T-cell (primary cell): ENCODE measurements around the gene MCU. TPM values are rescaled to one million over a fixed set of nuclear protein-coding genes. Genes with fewer than 3 reads are reported as not detected.
"Not testable (repeated sequence)": the region's sequence is repeated elsewhere in the genome, so short reads cannot be mapped to it uniquely, and the experiment has no call there.

Experiments
- ATAC-seq, 4 experiments: fragments of 200-7000 bp in 3 of 4; fragments of 150-1000 bp in 1 of 4; cut with Tn5 transposase; replicated peaks in 1 of 4; 1 replicate in 3 of 4; 2 replicates in 1 of 4; pipeline ENCODE4 v1.10.0; 2021; ENCODE audit warnings: moderate library complexity in 3 of 4, mild to moderate bottlenecking in 2 of 4, moderate number of reproducible peaks in 1 of 4
- CTCF ChIA-PET, 2 donors: fragments of 300-600 bp; sonication (Branson Sonifier 250); formaldehyde crosslinking; loops; one replicate each; lab custom pipeline; 2022; ENCODE audit warnings: antibody characterized with exemption in 2 of 2; lab: Charles Lee
- POLR2A ChIA-PET, 2 donors: fragments of 300-600 bp; sonication (Branson Sonifier 250); formaldehyde crosslinking; loops; one replicate each; lab custom pipeline; 2022; ENCODE audit warnings: antibody characterized with exemption in 2 of 2; lab: Charles Lee
- DNase-seq, 35 experiments: peaks; one replicate each; pipeline versions ENCODE4 v3.0.0 to v3.0.0-alpha.2; 2013 to 2023
- H3K27ac ChIP-seq: one replicate; pipeline ENCODE4 v1.5.1; 2013; ENCODE audit warnings: low read length
- H3K27me3 ChIP-seq, 2 experiments: replicated peaks in 1 of 2; 1 replicate in 1 of 2; 2 replicates in 1 of 2; pipeline versions ENCODE4 v1.6.1 to v1.7.0; 2013; ENCODE audit warnings: low read length in 1 of 2, mixed read lengths in 1 of 2; ENCODE audit not compliant: control insufficient read depth in 2 of 2, insufficient read depth in 2 of 2; ENCODE audit errors: extremely low read depth in 1 of 2
- H3K36me3 ChIP-seq, 2 donors: 1 replicate in 1 of 2; 2 replicates in 1 of 2; pipeline versions ENCODE4 v1.6.1 to v1.7.0; 2013; ENCODE audit warnings: low read length in 1 of 2; ENCODE audit not compliant: control insufficient read depth in 2 of 2, insufficient read depth in 1 of 2; ENCODE audit errors: extremely low read depth in 1 of 2
- H3K4me1 ChIP-seq, 2 experiments: 1 replicate in 1 of 2; 2 replicates in 1 of 2; pipeline versions ENCODE4 v1.6.1 to v1.7.0; 2013; ENCODE audit warnings: low read length in 2 of 2, mixed read lengths in 1 of 2; ENCODE audit not compliant: insufficient read depth in 2 of 2, control insufficient read depth in 1 of 2; ENCODE audit errors: extremely low read depth in 1 of 2
- H3K4me3 ChIP-seq, 2 donors: 1 replicate in 1 of 2; 2 replicates in 1 of 2; pipeline versions ENCODE4 v1.5.1 to v1.7.0; 2013; ENCODE audit warnings: mild to moderate bottlenecking in 2 of 2, low read length in 1 of 2, moderate library complexity in 1 of 2; ENCODE audit not compliant: control insufficient read depth in 1 of 2; ENCODE audit errors: extremely low read depth in 1 of 2
- H3K9me3 ChIP-seq: 2 replicates; pipeline ENCODE4 v1.7.0; 2013
- H3K27ac Mint-ChIP-seq, 2 donors: one replicate each; pipeline ENCODE4 v1.8.0; 2020 to 2021; ENCODE audit warnings: mild to moderate bottlenecking in 2 of 2, mixed read lengths in 2 of 2
- H3K27me3 Mint-ChIP-seq, 2 donors: one replicate each; pipeline ENCODE4 v1.8.0; 2021 to 2022; ENCODE audit warnings: mixed read lengths in 2 of 2
- H3K36me3 Mint-ChIP-seq: one replicate; pipeline ENCODE4 v1.8.0; 2021; ENCODE audit warnings: mixed read lengths
- H3K4me1 Mint-ChIP-seq, 3 donors: one replicate each; pipeline ENCODE4 v1.8.0; 2020 to 2022; ENCODE audit warnings: mixed read lengths in 3 of 3, mild to moderate bottlenecking in 1 of 3
- H3K4me3 Mint-ChIP-seq, 3 donors: one replicate each; pipeline ENCODE4 v1.8.0; 2020 to 2022; ENCODE audit warnings: mild to moderate bottlenecking in 3 of 3, mixed read lengths in 3 of 3, moderate library complexity in 3 of 3
- H3K9me3 Mint-ChIP-seq, 3 donors: one replicate each; pipeline ENCODE4 v1.8.0; 2020 to 2022; ENCODE audit warnings: mixed read lengths in 3 of 3
- WGBS: methylation state at CpG from one replicate; pipeline ENCODE4 v1.1.5; 2013; ENCODE audit warnings: missing lambda C conversion rate; ENCODE audit not compliant: insufficient coverage; 5-methylcytosine and 5-hydroxymethylcytosine counted together
- total RNA-seq, 35 experiments: library from RNA in 6 of 35; stranded (reverse) in 6 of 35; fragments of 120-200 nt in 1 of 35; gene quantifications; one replicate each; pipeline versions ENCODE4 v1.2.1 to v1.2.4 and lab custom pipeline; 2013 to 2026

The MCU gene
- total RNA-seq, 5 donors from 2014 or later (not counting 1 experiment from before 2014, with no cell fraction given): 10.1 to 13.6 (median 11.6) TPM

GRCh38 chr10:72695496-72695895, 3.6 kb downstream of the MCU start:
- Mint-ChIP-seq H3K4me3 (no peak overlapping the region), H3K9me3 (no peaks in the 10 kb centered on the region), H3K27ac (no peak overlapping the region), H3K27me3 (no peaks in the 10 kb centered on the region), H3K4me1 (peaks cover 31 to 33% (median 32%) of the 10 kb centered on the region in 3 donors), H3K36me3 (no peaks in the 10 kb centered on the region)
- WGBS: 100% methylated on average over 1 of the region's 3 CpGs
- ChIA-PET CTCF (no interaction called here), POLR2A (no interaction called here)
- peaks cover 8 to 14% of the 10 kb centered on the region in 2 experiments for H3K4me1 ChIP-seq
- H3K9me3 ChIP-seq: no peaks in the 10 kb centered on the region
- no peaks in the 10 kb centered on the region for H3K27me3 ChIP-seq
- DNase-seq: no peak
- no peak for ATAC-seq
- no peaks in the 10 kb centered on the region for H3K36me3 ChIP-seq
- no peak overlapping the region for H3K27ac ChIP-seq
- no peak overlapping the region for H3K4me3 ChIP-seq

DNA sequence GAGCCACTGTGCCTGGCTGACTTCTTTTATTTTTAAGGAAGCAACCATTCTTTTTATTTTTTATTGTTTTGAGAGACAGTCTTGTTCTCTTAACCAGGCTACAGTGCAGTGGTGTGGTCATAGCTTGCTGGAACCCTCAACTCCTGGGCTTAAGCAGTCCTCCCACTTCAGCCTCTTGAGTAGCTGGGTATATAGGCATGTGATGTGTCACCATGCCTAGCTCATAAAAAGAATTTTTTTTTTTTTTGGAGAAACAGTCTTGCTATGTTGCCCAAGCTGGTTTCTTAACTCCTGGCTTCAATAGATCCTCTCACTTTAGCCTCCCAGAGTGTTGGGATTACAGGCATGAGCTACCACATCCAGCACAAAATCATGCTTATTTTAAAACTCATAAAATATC, 5.8 kb downstream of the MCU start:
- Mint-ChIP-seq H3K4me3 (no peak overlapping the region), H3K36me3 (no peaks in the 10 kb centered on the region), H3K9me3 (no peaks in the 10 kb centered on the region), H3K27me3 (no peaks in the 10 kb centered on the region), H3K4me1 (peaks cover 24 to 29% (median 26%) of the 10 kb centered on the region in 3 donors), H3K27ac (no peak overlapping the region)
- Histone ChIP-seq H3K4me1 (peaks cover 6 to 8% of the 10 kb centered on the region in 2 experiments), H3K4me3 (no peak overlapping the region), H3K36me3 (no peaks in the 10 kb centered on the region), H3K27ac (no peak overlapping the region), H3K9me3 (no peaks in the 10 kb centered on the region), H3K27me3 (no peaks in the 10 kb centered on the region)
- no peak for DNase-seq
- CTCF ChIA-PET: no interaction called here
- POLR2A ChIA-PET: interaction anchor here (0.6 to 0.7 kb wide), 3 partner anchors 14 to 34 kb away, joined by 3 to 6 read pairs (median 3); no protein-coding TSS in a partner anchor
- ATAC-seq: no peak

- WGBS: no CpG with 5 or more reads among the region's 5 CpGs
- ATAC-seq, H3K36me3 ChIP-seq, H3K9me3 Mint-ChIP-seq, H3K27me3 ChIP-seq, DNase-seq, H3K4me3 ChIP-seq, H3K4me1 ChIP-seq, H3K36me3 Mint-ChIP-seq, H3K27ac ChIP-seq, H3K27ac Mint-ChIP-seq, H3K4me3 Mint-ChIP-seq, H3K4me1 Mint-ChIP-seq, H3K27me3 Mint-ChIP-seq, CTCF ChIA-PET, H3K9me3 ChIP-seq: not testable (repeated sequence)
- POLR2A ChIA-PET: interaction anchor here in 1 of 2 donors (0.7 kb wide), 1 partner anchor 44 kb away, joined by 3 read pairs; no protein-coding TSS in a partner anchor
These were observed 10.5 kb downstream of the MCU start for GRCh38 chr10:72702465-72702864.

- Mint-ChIP-seq H3K4me1 (peaks cover 0 to 9% (median 2%) of the 10 kb centered on the region in 3 donors), H3K36me3 (no peaks in the 10 kb centered on the region), H3K27ac (no peak overlapping the region), H3K4me3 (no peak overlapping the region), H3K27me3 (no peaks in the 10 kb centered on the region), H3K9me3 (no peaks in the 10 kb centered on the region)
- ATAC-seq (peak in 1 of 4 experiments; percentile 50), DNase-seq (no peak)
- H3K9me3 ChIP-seq: no peaks in the 10 kb centered on the region
- no peaks in the 10 kb centered on the region for H3K27me3 ChIP-seq
- ChIA-PET CTCF (interaction anchor here in 1 of 2 donors (0.6 kb wide), 1 partner anchor 11 kb away, joined by 3 read pairs; no protein-coding TSS in a partner anchor), POLR2A (interaction anchor here (0.5 to 0.7 kb wide), 2 partner anchors 44 to 384 kb away, joined by 3 to 5 read pairs; no protein-coding TSS in a partner anchor)
- H3K27ac ChIP-seq: no peak overlapping the region
- 92% methylated on average over 2 of the region's 3 CpGs for WGBS
- no peaks in the 10 kb centered on the region for H3K36me3 ChIP-seq
- no peaks in the 10 kb centered on the region for H3K4me1 ChIP-seq
- no peak overlapping the region for H3K4me3 ChIP-seq
These were observed 11.1 kb downstream of the MCU start for GRCh38 chr10:72702868-72703581.

GRCh38 chr10:72704117-72704516, 12.2 kb downstream of the MCU start:
- H3K27me3 Mint-ChIP-seq: no peaks in the 10 kb centered on the region
- no peak overlapping the region for H3K27ac ChIP-seq
- no peaks in the 10 kb centered on the region for H3K36me3 Mint-ChIP-seq
- H3K4me3 Mint-ChIP-seq: no peak overlapping the region
- ChIA-PET POLR2A (no interaction called here), CTCF (no interaction called here)
- no peak overlapping the region for H3K4me3 ChIP-seq
- H3K36me3 ChIP-seq: no peaks in the 10 kb centered on the region
- no peaks in the 10 kb centered on the region for H3K9me3 ChIP-seq
- no peaks in the 10 kb centered on the region for H3K9me3 Mint-ChIP-seq
- no peak overlapping the region for H3K27ac Mint-ChIP-seq
- WGBS: 100% methylated on average over 2 of the region's 4 CpGs
- no peak for DNase-seq
- H3K4me1 Mint-ChIP-seq: peaks cover 0 to 10% (median 4%) of the 10 kb centered on the region in 3 donors
- no peaks in the 10 kb centered on the region for H3K4me1 ChIP-seq
- H3K27me3 ChIP-seq: no peaks in the 10 kb centered on the region
- no peak for ATAC-seq

GRCh38 chr10:72709041-72709440, 17.1 kb downstream of the MCU start:
- Histone ChIP-seq H3K36me3 (no peaks in the 10 kb centered on the region), H3K27ac (no peak overlapping the region), H3K9me3 (no peaks in the 10 kb centered on the region), H3K4me3 (no peak overlapping the region), H3K27me3 (no peaks in the 10 kb centered on the region), H3K4me1 (no peaks in the 10 kb centered on the region)
- Mint-ChIP-seq H3K9me3 (no peaks in the 10 kb centered on the region), H3K36me3 (peaks cover 3% of the 10 kb centered on the region), H3K4me3 (no peak overlapping the region), H3K4me1 (peaks cover 0 to 5% (median 2%) of the 10 kb centered on the region in 3 donors), H3K27ac (no peak overlapping the region), H3K27me3 (no peaks in the 10 kb centered on the region)
- ChIA-PET CTCF (no interaction called here), POLR2A (no interaction called here)
- DNase-seq: no peak
- WGBS: no CpG with 5 or more reads among the region's 1 CpG
- no peak for ATAC-seq
